Measurements from ENCODE around the gene EFHD2.

The EFHD2 gene

GRCh38 chr1:15410884-15411245 lies 1.2 kb downstream of the EFHD2 start:
- H4K20me1 ChIP-seq (ENCODE audit: insufficient read depth, low read length) = peaks cover 29% of the 10 kb centered on the region
- H3K4me3 ChIP-seq (ENCODE audit: low read length) = peak overlapping the region; percentile 99
- H3K36me3 ChIP-seq (replicated peaks; ENCODE audit: low read depth, low read length) = peaks cover 9% of the 10 kb centered on the region
- H3K4me2 ChIP-seq (ENCODE audit: low read length) = peak overlapping the region; percentile 100
- peaks cover 42% of the 10 kb centered on the region for H3K79me2 ChIP-seq (ENCODE audit: low read length)
- H3K4me1 ChIP-seq (ENCODE audit: low read length) = peaks cover 26% of the 10 kb centered on the region
- peak overlapping the region; percentile 91 for H3K9ac ChIP-seq (ENCODE audit: low read length)
- no peak overlapping the region for H2AFZ ChIP-seq (ENCODE audit: low read depth, low read length)
- H3K27ac ChIP-seq (ENCODE audit: low read length) = no peak overlapping the region
- no peaks in the 10 kb centered on the region for H3K9me3 ChIP-seq (ENCODE audit: insufficient read depth, low read length)
- TF ChIP-seq CTCF (IDR thresholded peaks at IDR 0.05; ENCODE audit: low read depth, low read length) = no peak
- no peak for TF ChIP-seq EZH2phosphoT487 (IDR thresholded peaks at IDR 0.05; ENCODE audit: low read depth)
- H3K27me3 ChIP-seq (ENCODE audit: low read depth, low read length) = peaks cover 24% of the 10 kb centered on the region

- H4K20me1 ChIP-seq (ENCODE audit: insufficient read depth, low read length) = peaks cover 29% of the 10 kb centered on the region
- peaks cover 42% of the 10 kb centered on the region for H3K79me2 ChIP-seq (ENCODE audit: low read length)
- no peak for TF ChIP-seq EZH2phosphoT487 (IDR thresholded peaks at IDR 0.05; ENCODE audit: low read depth)
- no peak for TF ChIP-seq CTCF (IDR thresholded peaks at IDR 0.05; ENCODE audit: low read depth, low read length)
- no peak overlapping the region for H2AFZ ChIP-seq (ENCODE audit: low read depth, low read length)
- H3K27ac ChIP-seq (ENCODE audit: low read length) = no peak overlapping the region
- H3K9me3 ChIP-seq (ENCODE audit: insufficient read depth, low read length) = no peaks in the 10 kb centered on the region
- H3K4me3 ChIP-seq (ENCODE audit: low read length) = peak overlapping the region; percentile 99
- peak overlapping the region; percentile 91 for H3K9ac ChIP-seq (ENCODE audit: low read length)
- peak overlapping the region; percentile 100 for H3K4me2 ChIP-seq (ENCODE audit: low read length)
- peaks cover 24% of the 10 kb centered on the region for H3K27me3 ChIP-seq (ENCODE audit: low read depth, low read length)
- H3K36me3 ChIP-seq (replicated peaks; ENCODE audit: low read depth, low read length) = peaks cover 9% of the 10 kb centered on the region
- H3K4me1 ChIP-seq (ENCODE audit: low read length) = peaks cover 34% of the 10 kb centered on the region
These were observed 2.0 kb downstream of the EFHD2 start for GRCh38 chr1:15411593-15412137.

GRCh38 chr1:15412175-15412800 lies 2.6 kb downstream of the EFHD2 start:
- H3K4me2 ChIP-seq (ENCODE audit: low read length) = no peak overlapping the region
- TF ChIP-seq CTCF (IDR thresholded peaks at IDR 0.05; ENCODE audit: low read depth, low read length) (no peak), EZH2phosphoT487 (IDR thresholded peaks at IDR 0.05; ENCODE audit: low read depth) (no peak)
- H3K27ac ChIP-seq (ENCODE audit: low read length) = no peak overlapping the region
- H3K9ac ChIP-seq (ENCODE audit: low read length) = no peak overlapping the region
- H2AFZ ChIP-seq (ENCODE audit: low read depth, low read length) = no peak overlapping the region
- H3K9me3 ChIP-seq (ENCODE audit: insufficient read depth, low read length) = no peaks in the 10 kb centered on the region
- H3K4me3 ChIP-seq (ENCODE audit: low read length) = no peak overlapping the region
- H3K4me1 ChIP-seq (ENCODE audit: low read length) = peaks cover 41% of the 10 kb centered on the region
- H3K27me3 ChIP-seq (ENCODE audit: low read depth, low read length) = peaks cover 17% of the 10 kb centered on the region
- H3K36me3 ChIP-seq (replicated peaks; ENCODE audit: low read depth, low read length) = peaks cover 9% of the 10 kb centered on the region
- H4K20me1 ChIP-seq (ENCODE audit: insufficient read depth, low read length) = peaks cover 29% of the 10 kb centered on the region
- H3K79me2 ChIP-seq (ENCODE audit: low read length) = peaks cover 42% of the 10 kb centered on the region

- H3K27me3 ChIP-seq (ENCODE audit: low read depth, low read length) = peaks cover 12% of the 10 kb centered on the region
- no peak overlapping the region for H3K4me3 ChIP-seq (ENCODE audit: low read length)
- H3K27ac ChIP-seq (ENCODE audit: low read length) = no peak overlapping the region
- peaks cover 32% of the 10 kb centered on the region for H4K20me1 ChIP-seq (ENCODE audit: insufficient read depth, low read length)
- H3K36me3 ChIP-seq (replicated peaks; ENCODE audit: low read depth, low read length) = peaks cover 9% of the 10 kb centered on the region
- H3K4me2 ChIP-seq (ENCODE audit: low read length) = no peak overlapping the region
- H3K9ac ChIP-seq (ENCODE audit: low read length) = no peak overlapping the region
- no peak for TF ChIP-seq EZH2phosphoT487 (IDR thresholded peaks at IDR 0.05; ENCODE audit: low read depth)
- TF ChIP-seq CTCF (IDR thresholded peaks at IDR 0.05; ENCODE audit: low read depth, low read length) = no peak
- no peak overlapping the region for H2AFZ ChIP-seq (ENCODE audit: low read depth, low read length)
- H3K79me2 ChIP-seq (ENCODE audit: low read length) = peaks cover 44% of the 10 kb centered on the region
- H3K9me3 ChIP-seq (ENCODE audit: insufficient read depth, low read length) = no peaks in the 10 kb centered on the region
- H3K4me1 ChIP-seq (ENCODE audit: low read length) = peaks cover 46% of the 10 kb centered on the region
These were observed 3.2 kb downstream of the EFHD2 start for GRCh38 chr1:15412843-15413242.

All from OCI-LY3 (cell line).